ENCODE data around the gene HECTD4.
A peak's percentile ranks its signal among the peaks of the same experiment; 100 is the strongest.
"Not testable (repeated sequence)": the region's sequence is repeated elsewhere in the genome, so short reads cannot be mapped to it uniquely, and the experiment has no call there.

Gene HECTD4

GRCh38 chr12:112393328-112393727 is 11.1 kb upstream of the HECTD4 start:
- no peak for TF ChIP-seq CTCF (conservative IDR thresholded peaks at IDR 0.05)
- no peak for TF ChIP-seq ZFX (IDR thresholded peaks at IDR 0.05)
- H3K27ac ChIP-seq: no peak overlapping the region

- H3K27ac ChIP-seq: not testable (repeated sequence)
These were observed 7.9 kb upstream of the HECTD4 start for GRCh38 chr12:112389922-112390654.

GRCh38 chr12:112389228-112389627 is 7.0 kb upstream of the HECTD4 start:
- TF ChIP-seq ZFX (IDR thresholded peaks at IDR 0.05) (no peak), CTCF (conservative IDR thresholded peaks at IDR 0.05) (no peak)
- no peak overlapping the region for H3K27ac ChIP-seq

GRCh38 chr12:112386726-112387125 is 4.5 kb upstream of the HECTD4 start:
- TF ChIP-seq CTCF (conservative IDR thresholded peaks at IDR 0.05) (no peak), ZFX (IDR thresholded peaks at IDR 0.05) (no peak)
- H3K27ac ChIP-seq: no peak overlapping the region

GRCh38 chr12:112382866-112383265 is 635 bp upstream of the HECTD4 start:
- H3K27ac ChIP-seq: peak overlapping the region; percentile 90
- TF ChIP-seq CTCF (conservative IDR thresholded peaks at IDR 0.05) (no peak), ZFX (IDR thresholded peaks at IDR 0.05) (no peak)

- peak overlapping the region; percentile 90 for H3K27ac ChIP-seq
- peak; percentile 75 for TF ChIP-seq ZFX (IDR thresholded peaks at IDR 0.05)
- no peak for TF ChIP-seq CTCF (conservative IDR thresholded peaks at IDR 0.05)
These were observed 787 bp downstream of the HECTD4 start for GRCh38 chr12:112381406-112381882.

GRCh38 chr12:112380663-112381405 is 1.4 kb downstream of the HECTD4 start:
- peak overlapping the region; percentile 90 for H3K27ac ChIP-seq
- TF ChIP-seq ZFX (IDR thresholded peaks at IDR 0.05): no peak
- no peak for TF ChIP-seq CTCF (conservative IDR thresholded peaks at IDR 0.05)
